ENCODE data around the gene HLA-E.
"Not testable (repeated sequence)": the region's sequence is repeated elsewhere in the genome, so short reads cannot be mapped to it uniquely, and the experiment has no call there.

GRCh38 chr6:30495060-30495459, 5.8 kb downstream of the HLA-E start:
- not testable (repeated sequence) for TF ChIP-seq CTCF, POLR2A (IDR thresholded peaks at IDR 0.05)
